ENCODE results near the gene GLRA1.

DNA sequence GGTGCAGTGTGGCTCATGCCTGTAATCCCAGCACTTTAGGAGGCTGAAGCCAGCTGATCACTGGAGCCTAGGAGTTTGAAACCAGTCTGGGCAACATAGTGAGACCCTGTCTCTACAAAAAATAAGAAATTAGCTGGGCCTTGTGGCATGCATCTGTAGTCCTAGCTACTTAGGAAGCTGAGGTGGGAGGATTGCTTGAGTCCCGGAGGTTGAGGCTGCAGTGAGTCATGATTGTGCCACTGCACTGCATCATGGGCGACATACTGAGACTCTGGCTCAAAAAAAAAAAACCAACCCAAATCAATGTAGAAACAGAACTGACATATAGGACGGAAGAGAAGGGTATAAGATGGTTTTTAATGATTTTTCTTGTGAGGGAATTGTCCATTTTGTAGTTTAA lies 125.2 kb downstream of the GLRA1 start:
- TF ChIP-seq EZH2 (IDR thresholded peaks at IDR 0.05; ENCODE audit: insufficient read depth, poor library complexity, severe bottlenecking) (no peak), EZH2phosphoT487 (IDR thresholded peaks at IDR 0.05; ENCODE audit: insufficient read depth, low read depth) (no peak)

All from GM23248 (cell line).